Neural crest cell (in vitro differentiated cells): ENCODE results near the gene PRRC1. TPM values are rescaled to one million over a fixed set of nuclear protein-coding genes. Genes with fewer than 3 reads are reported as not detected.

Experiments
- DNase-seq: peaks from one replicate; pipeline ENCODE4 v3.0.0; 2021; ENCODE audit warnings: low read depth, mixed read lengths, low spot score
- H3K27ac Mint-ChIP-seq: one replicate; pipeline ENCODE4 v1.8.0; 2021; ENCODE audit warnings: mild to moderate bottlenecking, mixed read lengths; ENCODE audit not compliant: unreplicated experiment
- H3K27me3 Mint-ChIP-seq: 2 replicates; pipeline ENCODE4 v1.8.0; 2021; ENCODE audit warnings: low read depth, mild to moderate bottlenecking, mixed read lengths
- H3K36me3 Mint-ChIP-seq: 2 replicates; pipeline ENCODE4 v1.8.0; 2021; ENCODE audit warnings: low read depth, mild to moderate bottlenecking, mixed read lengths
- H3K4me1 Mint-ChIP-seq: 2 replicates; pipeline ENCODE4 v1.8.0; 2021; ENCODE audit warnings: mixed read lengths
- H3K4me3 Mint-ChIP-seq: one replicate; pipeline ENCODE4 v1.8.0; 2021; ENCODE audit warnings: mild to moderate bottlenecking, mixed read lengths
- H3K9me3 Mint-ChIP-seq: 2 replicates; pipeline ENCODE4 v1.8.0; 2021; ENCODE audit warnings: mixed read lengths
- CTCF ChIP-seq: fragments of 200-600 bp; sonication (generic); conservative IDR thresholded peaks from 2 replicates; pipeline ENCODE4 v1.5.0; 2021; ENCODE audit warnings: antibody characterized with exemption, mild to moderate bottlenecking
- total RNA-seq: library from RNA; stranded (reverse); gene quantifications from 2 replicates; pipeline ENCODE4 v1.2.1, GENCODE V29; 2021

Gene PRRC1
- total RNA-seq, 1 donor from 2014 or later = 58.6 TPM

GRCh38 chr5:127582773-127583370 is 65.4 kb downstream of the PRRC1 start:
- no peak for DNase-seq
- H3K27me3 Mint-ChIP-seq = no peaks in the 10 kb centered on the region
- H3K27ac Mint-ChIP-seq = no peak overlapping the region
- H3K4me1 Mint-ChIP-seq = no peaks in the 10 kb centered on the region
- no peaks in the 10 kb centered on the region for H3K9me3 Mint-ChIP-seq
- TF ChIP-seq CTCF = no peak
- H3K4me3 Mint-ChIP-seq = no peak overlapping the region
- H3K36me3 Mint-ChIP-seq = peaks cover under 1% of the 10 kb centered on the region

- Mint-ChIP-seq H3K9me3 (no peaks in the 10 kb centered on the region), H3K27ac (no peak overlapping the region), H3K4me1 (no peaks in the 10 kb centered on the region), H3K4me3 (no peak overlapping the region), H3K27me3 (no peaks in the 10 kb centered on the region), H3K36me3 (no peaks in the 10 kb centered on the region)
- no peak for TF ChIP-seq CTCF
- DNase-seq = no peak
Measured at GRCh38 chr5:127583866-127584265, 66.4 kb downstream of the PRRC1 start.

- no peak for TF ChIP-seq CTCF
- Mint-ChIP-seq H3K27me3 (no peaks in the 10 kb centered on the region), H3K27ac (no peak overlapping the region), H3K4me1 (peaks cover 4% of the 10 kb centered on the region), H3K4me3 (no peak overlapping the region), H3K9me3 (no peaks in the 10 kb centered on the region), H3K36me3 (no peaks in the 10 kb centered on the region)
- DNase-seq = no peak
Measured at GRCh38 chr5:127585661-127586060, 68.2 kb downstream of the PRRC1 start.

GRCh38 chr5:127586066-127586770 is 68.8 kb downstream of the PRRC1 start:
- DNase-seq = no peak
- no peak for TF ChIP-seq CTCF
- no peak overlapping the region for H3K4me3 Mint-ChIP-seq
- H3K27me3 Mint-ChIP-seq = no peaks in the 10 kb centered on the region
- no peaks in the 10 kb centered on the region for H3K36me3 Mint-ChIP-seq
- no peak overlapping the region for H3K27ac Mint-ChIP-seq
- peaks cover 6% of the 10 kb centered on the region for H3K4me1 Mint-ChIP-seq
- H3K9me3 Mint-ChIP-seq = no peaks in the 10 kb centered on the region

- TF ChIP-seq CTCF = no peak
- Mint-ChIP-seq H3K27ac (no peak overlapping the region), H3K27me3 (no peaks in the 10 kb centered on the region), H3K4me3 (no peak overlapping the region), H3K4me1 (peaks cover 6% of the 10 kb centered on the region), H3K36me3 (no peaks in the 10 kb centered on the region), H3K9me3 (no peaks in the 10 kb centered on the region)
- DNase-seq = no peak
Measured at GRCh38 chr5:127586811-127587210, 69.4 kb downstream of the PRRC1 start.
